IPS-18a (cell line): ENCODE data around the gene GPSM1.

Source experiments
- H3K27ac ChIP-seq: one replicate; pipeline ENCODE4 v1.5.1; 2013; ENCODE audit warnings: low read length
- H3K27me3 ChIP-seq: one replicate; pipeline ENCODE4 v1.6.1; 2013; ENCODE audit warnings: mild to moderate bottlenecking, low read length; ENCODE audit not compliant: control insufficient read depth, insufficient read depth
- H3K36me3 ChIP-seq: one replicate; pipeline ENCODE4 v1.6.1; 2013; ENCODE audit warnings: low read depth, low read length; ENCODE audit not compliant: control insufficient read depth
- H3K4me1 ChIP-seq: one replicate; pipeline ENCODE4 v1.6.1; 2013; ENCODE audit warnings: low read depth, low read length; ENCODE audit not compliant: control insufficient read depth
- H3K4me3 ChIP-seq: one replicate; pipeline ENCODE4 v1.5.1; 2013; ENCODE audit warnings: low read length
- H3K9ac ChIP-seq: one replicate; pipeline ENCODE4 v1.6.1; 2013; ENCODE audit warnings: mild to moderate bottlenecking, low read length, moderate library complexity
- H3K9me3 ChIP-seq: one replicate; pipeline ENCODE4 v1.6.1; 2013; ENCODE audit warnings: low read depth, low read length; ENCODE audit not compliant: control insufficient read depth

Gene GPSM1

GRCh38 chr9:136300866-136301265 lies 26.5 kb upstream of the GPSM1 start:
- Histone ChIP-seq H3K27ac (no peak overlapping the region), H3K36me3 (no peaks in the 10 kb centered on the region), H3K27me3 (no peaks in the 10 kb centered on the region), H3K4me3 (no peak overlapping the region), H3K9ac (no peak overlapping the region), H3K9me3 (no peaks in the 10 kb centered on the region), H3K4me1 (no peaks in the 10 kb centered on the region)

- Histone ChIP-seq H3K9me3 (no peaks in the 10 kb centered on the region), H3K36me3 (no peaks in the 10 kb centered on the region), H3K9ac (no peak overlapping the region), H3K27ac (no peak overlapping the region), H3K4me1 (no peaks in the 10 kb centered on the region), H3K27me3 (no peaks in the 10 kb centered on the region), H3K4me3 (no peak overlapping the region)
These were observed 24.8 kb upstream of the GPSM1 start for GRCh38 chr9:136302527-136302926.

GRCh38 chr9:136303066-136303824 lies 24.1 kb upstream of the GPSM1 start:
- H3K36me3 ChIP-seq, result no peaks in the 10 kb centered on the region
- no peak overlapping the region for H3K4me3 ChIP-seq
- H3K9me3 ChIP-seq, result no peaks in the 10 kb centered on the region
- H3K27ac ChIP-seq, result no peak overlapping the region
- H3K27me3 ChIP-seq, result no peaks in the 10 kb centered on the region
- no peaks in the 10 kb centered on the region for H3K4me1 ChIP-seq
- no peak overlapping the region for H3K9ac ChIP-seq

GRCh38 chr9:136303825-136304416 lies 23.4 kb upstream of the GPSM1 start, which contains the start of gene CCDC187:
Gene CCDC187, minus strand, starts transcription at chr9:136304094. Its CDS starts 264 bp downstream, at chr9:136303830.
- H3K9me3 ChIP-seq, result no peaks in the 10 kb centered on the region
- no peak within 1 kb of the TSS for H3K9ac ChIP-seq
- H3K27me3 ChIP-seq, result no peaks in the 10 kb centered on the region
- no peak within 1 kb of the TSS for H3K27ac ChIP-seq
- H3K36me3 ChIP-seq, result no peaks in the 10 kb centered on the region
- H3K4me1 ChIP-seq, result no peaks in the 10 kb centered on the region
- H3K4me3 ChIP-seq, result no peak within 1 kb of the TSS

GRCh38 chr9:136304456-136304855 lies 22.9 kb upstream of the GPSM1 start:
- no peak overlapping the region for H3K9ac ChIP-seq
- no peak overlapping the region for H3K27ac ChIP-seq
- no peaks in the 10 kb centered on the region for H3K27me3 ChIP-seq
- no peaks in the 10 kb centered on the region for H3K36me3 ChIP-seq
- H3K9me3 ChIP-seq, result no peaks in the 10 kb centered on the region
- H3K4me1 ChIP-seq, result no peaks in the 10 kb centered on the region
- no peak overlapping the region for H3K4me3 ChIP-seq

- no peak overlapping the region for H3K27ac ChIP-seq
- H3K9me3 ChIP-seq, result no peaks in the 10 kb centered on the region
- no peaks in the 10 kb centered on the region for H3K4me1 ChIP-seq
- H3K36me3 ChIP-seq, result no peaks in the 10 kb centered on the region
- H3K27me3 ChIP-seq, result no peaks in the 10 kb centered on the region
- no peak overlapping the region for H3K9ac ChIP-seq
- no peak overlapping the region for H3K4me3 ChIP-seq
These were observed 22.4 kb upstream of the GPSM1 start for GRCh38 chr9:136304981-136305380.

GRCh38 chr9:136305804-136306203 lies 21.5 kb upstream of the GPSM1 start:
- Histone ChIP-seq H3K27ac (no peak overlapping the region), H3K9me3 (no peaks in the 10 kb centered on the region), H3K36me3 (no peaks in the 10 kb centered on the region), H3K4me1 (no peaks in the 10 kb centered on the region), H3K27me3 (no peaks in the 10 kb centered on the region), H3K9ac (no peak overlapping the region), H3K4me3 (no peak overlapping the region)

- no peak overlapping the region for H3K9ac ChIP-seq
These were observed 20.8 kb upstream of the GPSM1 start for GRCh38 chr9:136306211-136307208.

GRCh38 chr9:136307215-136307750 lies 20.1 kb upstream of the GPSM1 start:
- H3K4me3 ChIP-seq, result no peak overlapping the region
- H3K9me3 ChIP-seq, result no peaks in the 10 kb centered on the region
- no peak overlapping the region for H3K9ac ChIP-seq
- no peaks in the 10 kb centered on the region for H3K27me3 ChIP-seq
- H3K4me1 ChIP-seq, result no peaks in the 10 kb centered on the region
- H3K36me3 ChIP-seq, result no peaks in the 10 kb centered on the region
- no peak overlapping the region for H3K27ac ChIP-seq

More at GRCh38 chr9:136306211-136307208, 20.8 kb upstream of the GPSM1 start:
- no peaks in the 10 kb centered on the region for H3K36me3 ChIP-seq
- no peaks in the 10 kb centered on the region for H3K27me3 ChIP-seq
- no peaks in the 10 kb centered on the region for H3K9me3 ChIP-seq
- H3K4me3 ChIP-seq, result no peak overlapping the region
- no peak overlapping the region for H3K27ac ChIP-seq
- H3K4me1 ChIP-seq, result no peaks in the 10 kb centered on the region

- Histone ChIP-seq H3K4me1 (no peaks in the 10 kb centered on the region), H3K9me3 (no peaks in the 10 kb centered on the region)
These were observed 19.2 kb upstream of the GPSM1 start for GRCh38 chr9:136308006-136308701.

GRCh38 chr9:136308702-136309053 lies 18.7 kb upstream of the GPSM1 start:
- no peak overlapping the region for H3K9ac ChIP-seq
- H3K4me3 ChIP-seq, result no peak overlapping the region
- H3K36me3 ChIP-seq, result no peaks in the 10 kb centered on the region
- H3K4me1 ChIP-seq, result no peaks in the 10 kb centered on the region
- no peak overlapping the region for H3K27ac ChIP-seq
- H3K27me3 ChIP-seq, result no peaks in the 10 kb centered on the region
- no peaks in the 10 kb centered on the region for H3K9me3 ChIP-seq

More at GRCh38 chr9:136308006-136308701, 19.2 kb upstream of the GPSM1 start:
- no peak overlapping the region for H3K9ac ChIP-seq
- H3K27ac ChIP-seq, result no peak overlapping the region
- no peaks in the 10 kb centered on the region for H3K36me3 ChIP-seq
- no peak overlapping the region for H3K4me3 ChIP-seq
- H3K27me3 ChIP-seq, result no peaks in the 10 kb centered on the region
